GM10266 (cell line): ENCODE data around the gene PATE2.

ENCODE experiments used
- DNase-seq: peaks from one replicate; pipeline ENCODE4 v3.0.0; 2012; ENCODE audit errors: extremely low spot score
- TF ChIP-seq, protein P1 (sequence below): IDR thresholded peaks from 2 replicates; pipeline ENCODE4 v1.5.1; 2012; ENCODE audit warnings: mild to moderate bottlenecking, low read depth; ENCODE audit not compliant: control insufficient read depth, insufficient read depth; ENCODE audit errors: missing control alignments

PATE2 gene

GRCh38 chr11:125778728-125779127 lies at the start of gene PATE2:
TSS of gene PATE2 (minus strand) at chr11:125778828. CDS start at chr11:125778773, 55 bp downstream.
- no peak for DNase-seq
- TF ChIP-seq, protein P1, sequence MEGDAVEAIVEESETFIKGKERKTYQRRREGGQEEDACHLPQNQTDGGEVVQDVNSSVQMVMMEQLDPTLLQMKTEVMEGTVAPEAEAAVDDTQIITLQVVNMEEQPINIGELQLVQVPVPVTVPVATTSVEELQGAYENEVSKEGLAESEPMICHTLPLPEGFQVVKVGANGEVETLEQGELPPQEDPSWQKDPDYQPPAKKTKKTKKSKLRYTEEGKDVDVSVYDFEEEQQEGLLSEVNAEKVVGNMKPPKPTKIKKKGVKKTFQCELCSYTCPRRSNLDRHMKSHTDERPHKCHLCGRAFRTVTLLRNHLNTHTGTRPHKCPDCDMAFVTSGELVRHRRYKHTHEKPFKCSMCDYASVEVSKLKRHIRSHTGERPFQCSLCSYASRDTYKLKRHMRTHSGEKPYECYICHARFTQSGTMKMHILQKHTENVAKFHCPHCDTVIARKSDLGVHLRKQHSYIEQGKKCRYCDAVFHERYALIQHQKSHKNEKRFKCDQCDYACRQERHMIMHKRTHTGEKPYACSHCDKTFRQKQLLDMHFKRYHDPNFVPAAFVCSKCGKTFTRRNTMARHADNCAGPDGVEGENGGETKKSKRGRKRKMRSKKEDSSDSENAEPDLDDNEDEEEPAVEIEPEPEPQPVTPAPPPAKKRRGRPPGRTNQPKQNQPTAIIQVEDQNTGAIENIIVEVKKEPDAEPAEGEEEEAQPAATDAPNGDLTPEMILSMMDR, result no peak

GRCh38 chr11:125807909-125808308 lies 29.3 kb upstream of the PATE2 start:
- DNase-seq, result no peak

GRCh38 chr11:125802387-125802786 lies 23.8 kb upstream of the PATE2 start:
- TF ChIP-seq, protein P1, result no peak
- no peak for DNase-seq

More at GRCh38 chr11:125807909-125808308, 29.3 kb upstream of the PATE2 start:
- TF ChIP-seq, protein P1, result no peak

- no peak for DNase-seq
- TF ChIP-seq, protein P1, result no peak
Observed at GRCh38 chr11:125799808-125800207, 21.2 kb upstream of the PATE2 start.

GRCh38 chr11:125797641-125798040 lies 19.0 kb upstream of the PATE2 start:
- TF ChIP-seq, protein P1, result no peak
- DNase-seq, result no peak

DNA sequence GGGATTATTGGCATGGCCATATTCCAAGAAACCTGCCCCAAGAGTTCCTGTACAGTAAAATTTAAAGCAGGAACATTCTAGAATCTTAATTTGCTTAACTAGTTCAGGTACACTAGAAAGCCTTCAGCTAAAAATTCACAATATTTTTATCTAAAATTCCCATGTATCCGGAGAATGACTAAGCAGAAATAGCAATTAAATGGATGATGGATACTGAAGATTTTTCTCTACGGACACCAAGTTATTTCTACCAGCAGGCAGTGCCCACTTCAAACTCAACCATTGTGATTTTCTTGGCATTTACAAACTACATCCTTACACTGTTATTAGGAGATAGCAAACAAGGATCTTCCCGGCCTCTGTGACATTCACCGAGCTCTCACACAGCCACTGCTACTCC lies 12.2 kb upstream of the PATE2 start:
- TF ChIP-seq, protein P1, result no peak

DNA sequence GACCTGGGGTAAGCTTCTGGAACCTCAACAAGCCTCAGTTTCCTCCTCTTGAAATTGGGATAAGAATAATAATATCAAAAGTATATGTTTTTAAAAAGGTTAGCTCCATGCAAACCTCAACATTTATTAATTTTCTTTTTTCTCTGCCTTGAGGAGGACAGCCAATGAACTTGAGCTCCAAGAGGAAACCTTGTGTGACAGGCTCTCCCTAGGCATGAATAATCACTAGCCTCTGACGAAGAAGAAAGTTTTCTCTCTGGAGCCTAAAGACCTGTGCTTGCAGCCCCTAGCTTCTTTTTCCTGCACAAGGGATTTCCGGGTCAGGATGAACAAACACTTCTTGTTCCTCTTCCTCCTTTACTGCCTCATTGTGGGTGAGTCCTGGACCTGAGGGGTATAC lies 9.2 kb upstream of the PATE2 start, which contains the start of gene PATE3:
PATE3 (plus strand) TSS at position 301 of the 400 bp plus-strand sequence; CDS start at position 326, 25 bp downstream.
- no peak for DNase-seq
- TF ChIP-seq, protein P1, result no peak

More for the DNA sequence above, 12.2 kb upstream of the PATE2 start:
- no peak for DNase-seq
